Fibroblast of lung (primary cell): ENCODE measurements around the gene PEX12. TPM values are rescaled to one million over a fixed set of nuclear protein-coding genes. Genes with fewer than 3 reads are reported as not detected.

Experiments
- DNase-seq, 2 donors: peaks; one replicate each; pipeline versions ENCODE4 v3.0.0 to v3.0.0-alpha.2; 2010; ENCODE audit warnings: low read depth in 2 of 2
- H2AFZ ChIP-seq: 2 replicates; pipeline ENCODE4 v1.5.1; 2012; ENCODE audit warnings: low read length, control low read depth, inconsistent platforms
- H3K27ac ChIP-seq: 2 replicates; pipeline ENCODE4 v1.5.1; 2011; ENCODE audit warnings: low read length, control low read depth; ENCODE audit not compliant: insufficient read depth
- H3K27me3 ChIP-seq: 2 replicates; pipeline ENCODE4 v1.5.1; 2011; ENCODE audit warnings: mild to moderate bottlenecking, low read length; ENCODE audit not compliant: control insufficient read depth, insufficient read depth
- H3K36me3 ChIP-seq: 2 replicates; pipeline ENCODE4 v1.5.1; 2011; ENCODE audit warnings: low read length; ENCODE audit not compliant: control insufficient read depth, insufficient read depth
- H3K4me1 ChIP-seq: 2 replicates; pipeline ENCODE4 v1.5.1; 2011; ENCODE audit warnings: low read length; ENCODE audit not compliant: control insufficient read depth, insufficient read depth; ENCODE audit errors: extremely low read depth
- H3K4me2 ChIP-seq: 2 replicates; pipeline ENCODE4 v1.5.1; 2011; ENCODE audit warnings: low read length, control low read depth; ENCODE audit not compliant: insufficient read depth; ENCODE audit errors: extremely low read depth
- H3K4me3 ChIP-seq, 4 experiments: fragments of 200-600 bp in 1 of 4; sonication (generic) in 1 of 4; replicated peaks in 1 of 4; 2 replicates each; pipeline ENCODE4 v1.5.1; 2011 to 2016; ENCODE audit warnings: low read length in 4 of 4, low read depth in 3 of 4, mild to moderate bottlenecking in 3 of 4, control low read depth in 2 of 4, inconsistent platforms in 1 of 4, mixed read lengths in 1 of 4; ENCODE audit not compliant: insufficient read depth in 1 of 4; ENCODE audit errors: control extremely low read depth in 1 of 4
- H3K79me2 ChIP-seq: 2 replicates; pipeline ENCODE4 v1.5.1; 2012; ENCODE audit warnings: mild to moderate bottlenecking, low read length, inconsistent platforms; ENCODE audit not compliant: control insufficient read depth, insufficient read depth
- H3K9ac ChIP-seq: 2 replicates; pipeline ENCODE4 v1.5.1; 2011; ENCODE audit warnings: mild to moderate bottlenecking, low read length, control low read depth; ENCODE audit not compliant: insufficient read depth
- H3K9me3 ChIP-seq: 2 replicates; pipeline ENCODE4 v1.5.1; 2012; ENCODE audit warnings: low read depth, low read length; ENCODE audit not compliant: control insufficient read depth, insufficient read depth
- H4K20me1 ChIP-seq: 2 replicates; pipeline ENCODE4 v1.5.1; 2011; ENCODE audit warnings: low read length; ENCODE audit not compliant: control insufficient read depth, insufficient read depth; ENCODE audit errors: extremely low read depth
- EZH2 ChIP-seq: IDR thresholded peaks from 2 replicates; pipeline ENCODE4 v1.5.1; 2012; ENCODE audit warnings: low read length, control low read depth, mild to moderate bottlenecking; ENCODE audit errors: missing control alignments
- polyA plus RNA-seq, 2 donors: library from polyadenylated mRNA; depleted of rRNA in 1 of 2; stranded (reverse) in 1 of 2; unstranded in 1 of 2; fragments of >200 nt; gene quantifications; 2 replicates each; pipeline ENCODE4 v1.2.1, GENCODE V29; 2011 to 2012; ENCODE audit warnings: missing spikeins in 1 of 2
- total RNA-seq: library from RNA; depleted of rRNA; stranded (reverse); fragments of >200 nt; gene quantifications from 2 replicates; pipeline ENCODE4 v1.2.1, GENCODE V29; 2014
- TF ChIP-seq, protein P1 (sequence below), 2 donors: IDR thresholded peaks in 1 of 2; conservative IDR thresholded peaks in 1 of 2; 1 replicate in 1 of 2; 2 replicates in 1 of 2; pipeline ENCODE4 v1.5.1; 2011 to 2012; ENCODE audit warnings: low read length in 2 of 2, control low read depth in 1 of 2, inconsistent platforms in 1 of 2, low read depth in 1 of 2, mild to moderate bottlenecking in 1 of 2

The PEX12 gene
- total and polyA plus RNA-seq, 2 donors (not counting 1 experiment from before 2014, with no cell fraction given) = 7.1 to 9.5 TPM

DNA sequence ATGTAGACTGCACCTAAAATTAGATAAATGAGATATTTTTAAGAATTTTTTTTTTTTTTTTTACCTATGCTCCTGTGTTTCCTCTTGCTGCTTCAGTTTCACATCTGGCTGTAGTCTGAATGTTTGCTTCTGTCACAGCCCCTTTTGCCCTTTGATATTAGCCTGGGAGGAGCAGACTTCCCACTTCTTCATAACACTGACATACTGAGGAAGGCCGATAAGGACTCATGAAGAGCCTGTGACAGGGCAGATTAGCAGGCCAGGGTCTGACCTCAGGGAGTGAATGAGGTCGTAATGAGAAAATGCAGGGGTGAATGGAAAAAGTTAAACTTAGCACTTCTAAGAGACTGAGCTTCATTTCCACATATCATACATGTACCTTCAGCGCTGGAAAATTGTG lies 17.7 kb downstream of the PEX12 start, which contains the start of gene SLFN14:
Gene SLFN14, minus strand, starts transcription at position 117 of the 400 bp plus-strand sequence. CDS start 2,757 bp downstream, outside the sequence.
- H4K20me1 ChIP-seq = no peaks in the 10 kb centered on the region
- no peaks in the 10 kb centered on the region for H3K9me3 ChIP-seq
- H2AFZ ChIP-seq = no peak within 1 kb of the TSS
- H3K4me2 ChIP-seq = no peak within 1 kb of the TSS
- DNase-seq = no peak
- no peaks in the 10 kb centered on the region for H3K36me3 ChIP-seq
- H3K4me1 ChIP-seq = no peaks in the 10 kb centered on the region
- TF ChIP-seq, protein P1, sequence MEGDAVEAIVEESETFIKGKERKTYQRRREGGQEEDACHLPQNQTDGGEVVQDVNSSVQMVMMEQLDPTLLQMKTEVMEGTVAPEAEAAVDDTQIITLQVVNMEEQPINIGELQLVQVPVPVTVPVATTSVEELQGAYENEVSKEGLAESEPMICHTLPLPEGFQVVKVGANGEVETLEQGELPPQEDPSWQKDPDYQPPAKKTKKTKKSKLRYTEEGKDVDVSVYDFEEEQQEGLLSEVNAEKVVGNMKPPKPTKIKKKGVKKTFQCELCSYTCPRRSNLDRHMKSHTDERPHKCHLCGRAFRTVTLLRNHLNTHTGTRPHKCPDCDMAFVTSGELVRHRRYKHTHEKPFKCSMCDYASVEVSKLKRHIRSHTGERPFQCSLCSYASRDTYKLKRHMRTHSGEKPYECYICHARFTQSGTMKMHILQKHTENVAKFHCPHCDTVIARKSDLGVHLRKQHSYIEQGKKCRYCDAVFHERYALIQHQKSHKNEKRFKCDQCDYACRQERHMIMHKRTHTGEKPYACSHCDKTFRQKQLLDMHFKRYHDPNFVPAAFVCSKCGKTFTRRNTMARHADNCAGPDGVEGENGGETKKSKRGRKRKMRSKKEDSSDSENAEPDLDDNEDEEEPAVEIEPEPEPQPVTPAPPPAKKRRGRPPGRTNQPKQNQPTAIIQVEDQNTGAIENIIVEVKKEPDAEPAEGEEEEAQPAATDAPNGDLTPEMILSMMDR (conservative IDR thresholded peaks at IDR 0.05 in 1 of 2, IDR thresholded peaks at IDR 0.05 in 1 of 2; ENCODE audit: low read depth in 1 of 2, low read length in 2 of 2) = no peak
- TF ChIP-seq EZH2 = no peak
- H3K27ac ChIP-seq = no peak within 1 kb of the TSS
- H3K79me2 ChIP-seq = no peaks in the 10 kb centered on the region
- H3K27me3 ChIP-seq = peaks cover 15% of the 10 kb centered on the region
- no peak within 1 kb of the TSS for H3K4me3 ChIP-seq
- H3K9ac ChIP-seq = no peak within 1 kb of the TSS

DNA sequence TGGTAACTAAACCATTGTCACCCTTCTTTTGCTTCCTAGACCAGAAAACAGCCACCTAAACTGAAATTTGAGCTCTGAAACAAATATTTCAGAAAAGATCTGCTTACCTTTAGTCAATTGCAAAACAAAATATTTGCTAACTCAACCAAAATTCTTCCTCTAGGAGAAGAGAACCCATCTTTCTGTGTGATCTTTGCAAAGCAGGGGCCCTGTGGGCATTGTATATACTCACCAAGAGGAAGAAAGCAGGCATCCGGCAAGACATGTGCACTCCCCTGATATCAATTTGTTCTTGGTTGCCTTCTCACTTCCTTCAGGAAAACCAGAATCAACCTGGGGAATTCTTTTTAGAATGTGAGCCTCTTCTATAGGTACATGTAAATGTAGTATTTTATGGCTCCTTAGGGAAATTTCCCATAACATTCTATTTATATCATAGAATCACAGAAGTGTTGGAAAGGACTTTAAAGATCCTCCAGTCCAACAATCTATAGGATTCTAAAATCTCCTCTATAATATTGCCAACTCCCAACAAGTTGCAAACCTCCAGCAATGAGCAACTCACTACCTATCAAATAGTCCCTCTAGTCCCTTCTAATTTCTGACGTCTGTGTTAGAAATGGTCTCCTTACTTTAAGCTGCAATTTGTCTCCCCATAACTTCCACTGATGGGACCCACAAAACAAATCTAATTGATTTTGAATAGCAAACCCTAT lies 18.7 kb downstream of the PEX12 start:
- H3K79me2 ChIP-seq = no peaks in the 10 kb centered on the region
- no peaks in the 10 kb centered on the region for H3K36me3 ChIP-seq
- H3K27ac ChIP-seq = no peak overlapping the region
- H3K4me2 ChIP-seq = no peak overlapping the region
- H3K27me3 ChIP-seq = peaks cover 12% of the 10 kb centered on the region
- no peaks in the 10 kb centered on the region for H4K20me1 ChIP-seq
- no peak overlapping the region for H2AFZ ChIP-seq
- H3K4me1 ChIP-seq = no peaks in the 10 kb centered on the region
- H3K9ac ChIP-seq = no peak overlapping the region
- H3K4me3 ChIP-seq = no peak overlapping the region
- TF ChIP-seq, protein P1 (conservative IDR thresholded peaks at IDR 0.05 in 1 of 2, IDR thresholded peaks at IDR 0.05 in 1 of 2; ENCODE audit: low read depth in 1 of 2, low read length in 2 of 2) = no peak
- no peak for TF ChIP-seq EZH2
- DNase-seq = no peak
- no peaks in the 10 kb centered on the region for H3K9me3 ChIP-seq

DNA sequence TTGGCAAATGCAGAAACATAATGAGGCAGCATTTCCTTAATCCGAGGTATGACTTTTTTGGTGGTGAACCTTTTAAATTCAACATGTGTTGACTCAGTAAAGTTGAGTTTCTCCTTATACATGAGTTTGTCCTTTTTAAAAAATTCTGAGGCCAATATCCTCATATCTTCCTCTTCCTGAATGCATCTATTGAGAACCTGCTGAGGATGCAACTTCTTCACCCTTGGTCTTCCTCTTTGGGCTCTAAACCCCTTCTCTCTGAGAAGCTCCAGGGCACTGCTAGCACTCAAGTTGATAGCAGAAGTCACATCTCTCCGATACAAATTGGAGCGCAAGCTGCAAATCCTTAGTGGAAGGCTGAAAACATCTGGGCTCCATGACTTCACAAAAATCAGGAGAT lies 21.0 kb downstream of the PEX12 start:
- Histone ChIP-seq H3K27ac (no peak overlapping the region), H3K27me3 (peaks cover 14% of the 10 kb centered on the region), H3K9me3 (no peaks in the 10 kb centered on the region), H3K4me3 (no peak overlapping the region), H2AFZ (no peak overlapping the region), H3K79me2 (no peaks in the 10 kb centered on the region), H3K36me3 (no peaks in the 10 kb centered on the region), H4K20me1 (no peaks in the 10 kb centered on the region), H3K4me2 (no peak overlapping the region), H3K4me1 (no peaks in the 10 kb centered on the region), H3K9ac (no peak overlapping the region)
- DNase-seq = no peak
- TF ChIP-seq EZH2 = no peak
- TF ChIP-seq, protein P1 (conservative IDR thresholded peaks at IDR 0.05 in 1 of 2, IDR thresholded peaks at IDR 0.05 in 1 of 2; ENCODE audit: low read depth in 1 of 2, low read length in 2 of 2) = no peak
